Panc1 (cell line): ENCODE data around the gene PEAR1. TPM values are rescaled to one million over a fixed set of nuclear protein-coding genes. Genes with fewer than 3 reads are reported as not detected.

ENCODE experiments used
- ATAC-seq: fragments of 200-7000 bp; cut with Tn5 transposase; 2 replicates; pipeline ENCODE4 v1.9.1; 2020; ENCODE audit warnings: mild to moderate bottlenecking, moderate library complexity
- BruUV-seq: library from RNA; stranded (reverse); fragments of 400-500 nt; replicated peaks from 2 replicates; lab custom pipeline; 2021; lab: Mats Ljungman, UMichigan
- CTCF ChIA-PET: fragments of 300-600 bp; sonication (Branson Sonifier 250); formaldehyde crosslinking; loops from one replicate; lab custom pipeline; 2022; ENCODE audit warnings: antibody characterized with exemption; lab: Charles Lee
- POLR2A ChIA-PET: fragments of 300-600 bp; sonication (Branson Sonifier 250); formaldehyde crosslinking; loops from one replicate; lab custom pipeline; 2022; ENCODE audit warnings: antibody characterized with exemption; lab: Charles Lee
- DNase-seq: peaks from one replicate; pipeline ENCODE4 v3.0.0-alpha.2; 2010; ENCODE audit warnings: low read depth, low spot score
- H3K27ac ChIP-seq: 2 replicates; pipeline ENCODE4 v1.5.1; 2011; ENCODE audit warnings: mild to moderate bottlenecking, low read length, inconsistent platforms
- H3K27me3 ChIP-seq: fragments of 200-500 bp; sonication (Bioruptor generic); 2 replicates; pipeline ENCODE4 v1.6.0; 2014; ENCODE audit warnings: low read length, inconsistent platforms; ENCODE audit not compliant: control insufficient read depth, insufficient read depth
- H3K36me3 ChIP-seq: fragments of 200-500 bp; sonication (Bioruptor generic); 2 replicates; pipeline ENCODE4 v1.5.1; 2014; ENCODE audit warnings: inconsistent platforms, mild to moderate bottlenecking, low read length, moderate library complexity; ENCODE audit not compliant: control insufficient read depth, insufficient read depth
- H3K4me1 ChIP-seq: 2 replicates; pipeline ENCODE4 v1.5.1; 2011; ENCODE audit warnings: inconsistent platforms, mild to moderate bottlenecking, low read length, moderate library complexity; ENCODE audit not compliant: control insufficient read depth, insufficient read depth
- H3K4me3 ChIP-seq, 2 experiments: 2 replicates each; pipeline ENCODE4 v1.5.1; 2011 to 2012; ENCODE audit warnings: low read depth in 2 of 2, low read length in 2 of 2, mild to moderate bottlenecking in 2 of 2, inconsistent platforms in 1 of 2, moderate library complexity in 1 of 2
- H3K9me3 ChIP-seq: fragments of 200-500 bp; sonication (Bioruptor generic); 2 replicates; pipeline ENCODE4 v1.5.1; 2014; ENCODE audit warnings: low read depth, mild to moderate bottlenecking, inconsistent platforms, low read length, moderate library complexity; ENCODE audit not compliant: control insufficient read depth, insufficient read depth
- POLR2AphosphoS5 ChIP-seq: IDR thresholded peaks from 2 replicates; pipeline ENCODE4 v1.6.1; 2012; ENCODE audit warnings: mild to moderate bottlenecking, low read depth, low read length, moderate library complexity
- SIN3A ChIP-seq: IDR thresholded peaks from 2 replicates; pipeline ENCODE4 v1.6.1; 2012; ENCODE audit warnings: low read depth, mild to moderate bottlenecking, low read length, moderate library complexity, borderline replicate concordance; ENCODE audit not compliant: insufficient read depth
- TCF7L2 ChIP-seq: IDR thresholded peaks from 2 replicates; pipeline ENCODE4 v1.6.1; 2011; ENCODE audit warnings: mild to moderate bottlenecking, low read depth, low read length, inconsistent platforms
- in situ Hi-C: cut with HindIII; loops from 2 replicates; pipeline ENCODE4 v1.10.0; 2016; ENCODE audit warnings: low sequenced_read_pairs, low pct_unique_long_range_greater_than_20kb
- intact Hi-C: fragments of 100-400 bp; cut with micrococcal nuclease; formaldehyde crosslinking; loops from one replicate; pipeline ENCODE4 v1.10.0; 2022; ENCODE audit not compliant: unreplicated experiment
- total RNA-seq: library from RNA; stranded (reverse); gene quantifications from one replicate; pipeline ENCODE4 v1.2.1, GENCODE V29; 2021; ENCODE audit not compliant: unreplicated experiment
- TF ChIP-seq, protein P1 (sequence below), 2 experiments: IDR thresholded peaks; 2 replicates each; pipeline ENCODE4 v1.6.1; 2011 to 2012; ENCODE audit warnings: low read depth in 2 of 2, control low read depth in 1 of 2, low read length in 1 of 2, mild to moderate bottlenecking in 1 of 2, moderate library complexity in 1 of 2; ENCODE audit not compliant: insufficient read depth in 1 of 2
- TF ChIP-seq, protein P2 (sequence below): fragments of 450-650 bp; IDR thresholded peaks from 2 replicates; pipeline ENCODE4 v1.5.1; 2017; ENCODE audit warnings: mild to moderate bottlenecking

Gene PEAR1
- total RNA-seq, 1 experiment from 2014 or later = 16.1 TPM

DNA sequence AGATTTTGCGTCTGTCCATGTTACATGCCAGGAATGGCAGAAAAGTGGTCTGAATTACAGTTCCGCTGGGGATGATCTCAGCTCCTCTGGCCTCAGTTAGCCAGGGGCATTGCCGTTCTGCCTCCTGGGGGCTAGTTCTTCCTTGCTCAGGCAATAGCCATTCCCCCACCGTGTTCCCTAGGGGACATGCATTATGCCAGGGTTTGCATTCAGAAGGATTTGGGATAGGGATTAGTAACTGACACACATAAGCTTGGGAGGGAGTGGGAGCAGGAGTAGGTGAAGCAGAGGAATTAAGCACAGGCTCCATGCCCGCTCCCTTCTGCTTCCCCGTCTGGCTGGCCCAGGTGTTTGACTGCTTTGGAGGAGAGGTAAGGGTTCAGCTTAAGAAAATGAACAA lies 39.6 kb downstream of the PEAR1 start:
- no TSS peak for BruUV-seq
- POLR2A ChIA-PET = no interaction called here
- intact Hi-C loops = no loop called here

DNA sequence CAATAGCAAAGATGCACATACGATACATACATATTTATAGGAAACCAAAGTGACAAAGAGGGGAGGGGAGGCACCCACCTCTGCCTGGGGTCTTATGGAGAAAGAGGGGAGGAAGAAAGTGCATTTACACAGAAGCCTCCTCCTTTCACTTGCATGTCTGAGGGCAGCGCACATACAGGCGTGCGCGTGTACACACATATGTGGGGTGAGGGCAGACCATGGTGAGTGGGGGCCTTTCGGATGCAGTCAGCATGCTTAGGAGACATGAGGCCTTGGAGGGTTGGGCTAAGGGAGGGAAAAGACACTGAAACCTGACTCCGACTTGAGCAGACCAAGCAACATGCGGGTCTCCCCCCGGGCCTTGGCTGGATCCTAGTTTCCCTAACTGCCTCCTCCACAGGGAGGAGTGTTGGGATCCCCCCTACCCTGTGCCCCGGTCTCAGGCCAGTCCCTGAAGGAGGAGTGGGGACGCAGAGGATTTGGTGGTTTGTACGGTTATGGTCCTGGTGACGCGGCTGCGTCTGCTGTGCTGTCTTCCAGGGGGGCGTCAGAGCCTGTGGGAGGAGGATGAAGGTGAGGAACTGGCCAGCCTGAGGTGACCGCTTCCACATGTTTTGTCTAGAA lies 42.1 kb downstream of the PEAR1 start:
- TF ChIP-seq, protein P1, sequence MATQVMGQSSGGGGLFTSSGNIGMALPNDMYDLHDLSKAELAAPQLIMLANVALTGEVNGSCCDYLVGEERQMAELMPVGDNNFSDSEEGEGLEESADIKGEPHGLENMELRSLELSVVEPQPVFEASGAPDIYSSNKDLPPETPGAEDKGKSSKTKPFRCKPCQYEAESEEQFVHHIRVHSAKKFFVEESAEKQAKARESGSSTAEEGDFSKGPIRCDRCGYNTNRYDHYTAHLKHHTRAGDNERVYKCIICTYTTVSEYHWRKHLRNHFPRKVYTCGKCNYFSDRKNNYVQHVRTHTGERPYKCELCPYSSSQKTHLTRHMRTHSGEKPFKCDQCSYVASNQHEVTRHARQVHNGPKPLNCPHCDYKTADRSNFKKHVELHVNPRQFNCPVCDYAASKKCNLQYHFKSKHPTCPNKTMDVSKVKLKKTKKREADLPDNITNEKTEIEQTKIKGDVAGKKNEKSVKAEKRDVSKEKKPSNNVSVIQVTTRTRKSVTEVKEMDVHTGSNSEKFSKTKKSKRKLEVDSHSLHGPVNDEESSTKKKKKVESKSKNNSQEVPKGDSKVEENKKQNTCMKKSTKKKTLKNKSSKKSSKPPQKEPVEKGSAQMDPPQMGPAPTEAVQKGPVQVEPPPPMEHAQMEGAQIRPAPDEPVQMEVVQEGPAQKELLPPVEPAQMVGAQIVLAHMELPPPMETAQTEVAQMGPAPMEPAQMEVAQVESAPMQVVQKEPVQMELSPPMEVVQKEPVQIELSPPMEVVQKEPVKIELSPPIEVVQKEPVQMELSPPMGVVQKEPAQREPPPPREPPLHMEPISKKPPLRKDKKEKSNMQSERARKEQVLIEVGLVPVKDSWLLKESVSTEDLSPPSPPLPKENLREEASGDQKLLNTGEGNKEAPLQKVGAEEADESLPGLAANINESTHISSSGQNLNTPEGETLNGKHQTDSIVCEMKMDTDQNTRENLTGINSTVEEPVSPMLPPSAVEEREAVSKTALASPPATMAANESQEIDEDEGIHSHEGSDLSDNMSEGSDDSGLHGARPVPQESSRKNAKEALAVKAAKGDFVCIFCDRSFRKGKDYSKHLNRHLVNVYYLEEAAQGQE (IDR thresholded peaks at IDR 0.05; ENCODE audit: insufficient read depth in 1 of 2, low read depth in 2 of 2, low read length in 1 of 2) = no peak
- Histone ChIP-seq H3K27me3 (no peaks in the 10 kb centered on the region), H3K27ac (no peak overlapping the region), H3K4me3 (no peak overlapping the region), H3K36me3 (no peaks in the 10 kb centered on the region), H3K9me3 (no peaks in the 10 kb centered on the region), H3K4me1 (no peaks in the 10 kb centered on the region)
- no peak for ATAC-seq
- ChIA-PET POLR2A (no interaction called here), CTCF (no interaction called here)
- intact Hi-C loops (no loop called here), in situ Hi-C loops (no loop called here)
- no peak for DNase-seq
- BruUV-seq = no TSS peak

More for the DNA sequence above, 39.6 kb downstream of the PEAR1 start:
- no peak for DNase-seq
- in situ Hi-C loops = no loop called here
- TF ChIP-seq SIN3A = no peak
- TF ChIP-seq TCF7L2 = no peak
- TF ChIP-seq, protein P1 (IDR thresholded peaks at IDR 0.05; ENCODE audit: insufficient read depth in 1 of 2, low read depth in 2 of 2, low read length in 1 of 2) = no peak
- no peak for TF ChIP-seq POLR2AphosphoS5
- TF ChIP-seq, protein P2, sequence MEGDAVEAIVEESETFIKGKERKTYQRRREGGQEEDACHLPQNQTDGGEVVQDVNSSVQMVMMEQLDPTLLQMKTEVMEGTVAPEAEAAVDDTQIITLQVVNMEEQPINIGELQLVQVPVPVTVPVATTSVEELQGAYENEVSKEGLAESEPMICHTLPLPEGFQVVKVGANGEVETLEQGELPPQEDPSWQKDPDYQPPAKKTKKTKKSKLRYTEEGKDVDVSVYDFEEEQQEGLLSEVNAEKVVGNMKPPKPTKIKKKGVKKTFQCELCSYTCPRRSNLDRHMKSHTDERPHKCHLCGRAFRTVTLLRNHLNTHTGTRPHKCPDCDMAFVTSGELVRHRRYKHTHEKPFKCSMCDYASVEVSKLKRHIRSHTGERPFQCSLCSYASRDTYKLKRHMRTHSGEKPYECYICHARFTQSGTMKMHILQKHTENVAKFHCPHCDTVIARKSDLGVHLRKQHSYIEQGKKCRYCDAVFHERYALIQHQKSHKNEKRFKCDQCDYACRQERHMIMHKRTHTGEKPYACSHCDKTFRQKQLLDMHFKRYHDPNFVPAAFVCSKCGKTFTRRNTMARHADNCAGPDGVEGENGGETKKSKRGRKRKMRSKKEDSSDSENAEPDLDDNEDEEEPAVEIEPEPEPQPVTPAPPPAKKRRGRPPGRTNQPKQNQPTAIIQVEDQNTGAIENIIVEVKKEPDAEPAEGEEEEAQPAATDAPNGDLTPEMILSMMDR = no peak
- Histone ChIP-seq H3K9me3 (no peaks in the 10 kb centered on the region), H3K36me3 (no peaks in the 10 kb centered on the region), H3K4me1 (no peaks in the 10 kb centered on the region), H3K27me3 (no peaks in the 10 kb centered on the region), H3K4me3 (no peak overlapping the region), H3K27ac (no peak overlapping the region)
- CTCF ChIA-PET = interaction anchor here (0.7 kb wide), 1 partner anchor 73 kb away, joined by 8 read pairs; no protein-coding TSS in a partner anchor
- no peak for ATAC-seq
